NB4 (cell line): ENCODE data around the gene NCOA6.

ENCODE experiments used
- CTCF ChIP-seq: IDR thresholded peaks from one replicate; pipeline ENCODE4 v1.5.1; 2012; ENCODE audit warnings: low read depth, low read length
- MAX ChIP-seq: IDR thresholded peaks from 2 replicates; pipeline ENCODE4 v1.6.1; 2011; ENCODE audit warnings: low read depth, low read length
- MYC ChIP-seq: IDR thresholded peaks from 2 replicates; pipeline ENCODE4 v1.6.1; 2011; ENCODE audit warnings: low read depth, low read length
- POLR2A ChIP-seq: IDR thresholded peaks from 2 replicates; pipeline ENCODE4 v1.6.1; 2011; ENCODE audit warnings: mild to moderate bottlenecking; ENCODE audit not compliant: insufficient read length; ENCODE audit errors: extremely low read depth

- TF ChIP-seq CTCF (no peak), MAX (no peak), POLR2A (no peak), MYC (no peak)
These were observed 119.1 kb downstream of the NCOA6 start for GRCh38 chr20:34706302-34706875.
